GM12891 (cell line): ENCODE results near the gene C10orf90.

Experiments
- POLR2A ChIP-seq: IDR thresholded peaks from 2 replicates; pipeline ENCODE4 v1.6.1; 2011; ENCODE audit warnings: low read depth, low read length, control low read depth
- POLR2AphosphoS5 ChIP-seq: IDR thresholded peaks from 2 replicates; pipeline ENCODE4 v1.6.1; 2011; ENCODE audit warnings: low read depth, low read length, control low read depth

DNA sequence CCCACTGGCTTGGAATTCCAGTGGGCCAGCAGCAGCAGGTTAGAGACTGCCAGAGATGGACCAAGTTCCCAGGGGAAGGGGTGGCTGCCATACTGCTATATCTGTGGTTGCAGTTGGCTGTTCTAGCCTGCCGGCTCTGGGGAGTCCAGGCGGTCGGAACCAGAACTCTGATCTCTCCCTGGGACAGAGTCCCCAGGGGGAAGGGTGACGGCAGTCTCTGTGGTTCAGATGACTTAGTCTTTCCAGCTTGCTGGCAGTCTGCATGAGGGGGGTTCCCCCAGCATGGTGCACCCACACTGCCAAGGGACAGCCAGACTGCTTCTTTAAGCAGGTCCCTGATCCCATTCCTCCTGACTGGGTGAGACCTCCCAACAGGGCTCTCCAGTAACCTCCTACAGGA, 82.5 kb downstream of the C10orf90 start:
- TF ChIP-seq POLR2A (no peak), POLR2AphosphoS5 (no peak)
